Loucy (cell line): ENCODE data around the gene PLCG2.

Experiments used
- CTCF ChIP-seq: fragments of 200-600 bp; sonication (generic); conservative IDR thresholded peaks from 2 replicates; pipeline ENCODE4 v1.5.1; 2014; ENCODE audit warnings: mild to moderate bottlenecking, antibody characterized with exemption, low read length
- EZH2phosphoT487 ChIP-seq: fragments of 200-600 bp; IDR thresholded peaks from 2 replicates; pipeline ENCODE4 v1.6.1; 2018; ENCODE audit warnings: antibody characterized with exemption, mild to moderate bottlenecking, moderate library complexity, borderline replicate concordance

GRCh38 chr16:81833751-81834150, 54.7 kb downstream of the PLCG2 start:
- TF ChIP-seq EZH2phosphoT487 (no peak), CTCF (no peak)
